Stomach smooth muscle (tissue), 2 donors: Measurements from ENCODE around the gene E2F4.

ENCODE experiments used
- H3K27ac ChIP-seq: one replicate; pipeline ENCODE4 v1.7.0; 2013; ENCODE audit warnings: mild to moderate bottlenecking, low read length, inconsistent platforms
- H3K27me3 ChIP-seq, 2 donors: one replicate each; pipeline ENCODE4 v1.7.0; 2013; ENCODE audit warnings: low read length in 2 of 2; ENCODE audit not compliant: insufficient read depth in 2 of 2, control insufficient read depth in 1 of 2
- H3K36me3 ChIP-seq, 2 donors: one replicate each; pipeline ENCODE4 v1.7.0; 2013; ENCODE audit warnings: low read length in 2 of 2; ENCODE audit not compliant: control insufficient read depth in 2 of 2, insufficient read depth in 2 of 2
- H3K4me1 ChIP-seq: one replicate; pipeline ENCODE4 v1.7.0; 2013; ENCODE audit warnings: low read length; ENCODE audit not compliant: control insufficient read depth, insufficient read depth
- H3K4me3 ChIP-seq, 2 donors: one replicate each; pipeline ENCODE4 v1.7.0; 2013; ENCODE audit warnings: low read length in 2 of 2
- H3K9ac ChIP-seq, 2 donors: one replicate each; pipeline ENCODE4 v1.7.0; 2013; ENCODE audit warnings: low read length in 2 of 2, mild to moderate bottlenecking in 1 of 2
- H3K9me3 ChIP-seq, 2 donors: one replicate each; pipeline ENCODE4 v1.7.0; 2013; ENCODE audit warnings: low read length in 2 of 2; ENCODE audit not compliant: control insufficient read depth in 2 of 2
- donor health status: healthy.
- donor health status: Pancreatic carcinoma.

The E2F4 gene

DNA sequence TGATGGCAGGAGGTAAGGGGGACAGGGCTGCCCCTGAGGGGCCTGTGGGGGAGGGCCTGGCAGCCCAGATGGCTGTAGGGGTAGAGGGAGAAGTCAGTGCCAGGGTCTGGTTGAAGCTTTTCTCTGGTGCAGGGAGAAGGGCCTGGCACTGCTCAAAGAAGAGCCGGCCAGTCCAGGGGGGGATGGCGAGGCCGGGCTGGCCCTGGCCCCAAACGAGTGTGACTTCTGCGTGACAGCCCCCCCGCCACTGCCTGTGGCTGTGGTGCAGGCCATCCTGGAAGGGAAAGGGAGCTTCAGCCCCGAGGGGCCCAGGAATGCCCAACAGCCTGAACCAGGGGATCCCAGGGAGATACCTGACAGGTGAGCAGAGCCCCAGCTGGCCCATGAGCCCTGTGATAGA lies 24.4 kb upstream of the E2F4 start:
- no peak overlapping the region for H3K9ac ChIP-seq
- H3K27me3 ChIP-seq: peaks cover 9 to 34% of the 10 kb centered on the region in 2 donors
- peak overlapping the region; percentile 18 for H3K27ac ChIP-seq

DNA sequence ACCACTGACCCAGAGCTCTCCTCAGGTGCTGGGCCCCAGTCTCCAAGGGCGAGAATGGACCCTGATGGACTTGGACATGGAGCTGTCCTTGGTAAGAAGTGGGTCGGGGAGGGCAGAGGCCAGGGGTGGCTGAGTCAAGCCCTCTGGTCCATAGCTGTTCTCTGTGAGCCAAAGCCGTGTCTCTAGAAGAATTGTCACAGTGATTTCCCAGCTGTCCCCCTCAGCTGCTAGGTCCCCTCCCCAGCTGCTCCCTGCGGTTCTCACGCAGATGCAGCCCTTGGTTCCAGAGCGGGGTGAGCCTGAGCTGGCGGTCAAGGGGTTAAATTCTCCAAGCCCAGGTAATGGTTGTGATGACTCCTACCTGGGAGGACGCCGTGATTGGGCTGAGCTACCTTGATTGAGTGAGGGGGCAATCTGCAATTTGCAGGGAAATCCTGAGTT lies 22.9 kb upstream of the E2F4 start:
- H3K27ac ChIP-seq: peak overlapping the region; percentile 97
- H3K9me3 ChIP-seq: no peaks in the 10 kb centered on the region
- peak overlapping the region in 1 of 2 donors; percentile 78 for H3K4me3 ChIP-seq
- H3K27me3 ChIP-seq: peaks cover 6 to 20% of the 10 kb centered on the region in 2 donors
- H3K9ac ChIP-seq: peak overlapping the region; percentile 41 to 78
- peaks cover 64% of the 10 kb centered on the region for H3K4me1 ChIP-seq
- H3K36me3 ChIP-seq: peaks cover 0 to 2% of the 10 kb centered on the region in 2 donors

More for the DNA sequence above, 24.4 kb upstream of the E2F4 start:
- H3K9me3 ChIP-seq: no peaks in the 10 kb centered on the region
- H3K36me3 ChIP-seq: peaks cover 0 to 2% of the 10 kb centered on the region in 2 donors
- no peak overlapping the region for H3K4me3 ChIP-seq
- H3K4me1 ChIP-seq: peaks cover 67% of the 10 kb centered on the region

DNA sequence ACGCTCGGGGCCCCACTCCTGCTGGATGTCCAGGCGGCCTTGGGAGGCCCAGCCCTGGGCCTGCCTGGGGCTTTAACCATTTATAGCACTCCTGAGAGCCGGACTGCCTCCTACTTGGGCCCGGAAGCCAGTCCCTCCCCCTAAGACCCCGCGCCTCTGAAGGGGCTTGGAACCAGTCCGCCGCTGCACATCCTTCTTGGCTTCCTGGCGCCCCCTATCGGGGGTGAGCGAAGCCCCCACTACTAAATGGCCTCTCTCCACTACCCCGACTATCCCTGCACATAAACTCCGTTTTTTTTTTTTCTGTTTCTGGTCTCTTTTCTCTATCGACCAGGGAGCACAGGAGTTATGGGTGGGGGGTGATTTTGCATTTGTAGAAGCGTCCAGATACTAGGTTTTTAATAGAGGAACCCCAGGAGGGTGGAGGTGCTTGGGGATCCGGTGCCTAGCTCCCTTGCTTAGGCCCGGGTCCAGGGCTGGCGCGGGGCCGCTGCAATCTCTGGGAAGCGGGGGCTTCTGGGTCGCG lies 22.2 kb upstream of the E2F4 start:
- H3K27ac ChIP-seq: peak overlapping the region; percentile 97
- peak overlapping the region; percentile 41 to 78 for H3K9ac ChIP-seq
- peak overlapping the region; percentile 52 to 78 for H3K4me3 ChIP-seq
- H3K36me3 ChIP-seq: peaks cover 0 to 2% of the 10 kb centered on the region in 2 donors
- peaks cover 6 to 14% of the 10 kb centered on the region in 2 donors for H3K27me3 ChIP-seq
- H3K4me1 ChIP-seq: peaks cover 66% of the 10 kb centered on the region
- H3K9me3 ChIP-seq: no peaks in the 10 kb centered on the region

DNA sequence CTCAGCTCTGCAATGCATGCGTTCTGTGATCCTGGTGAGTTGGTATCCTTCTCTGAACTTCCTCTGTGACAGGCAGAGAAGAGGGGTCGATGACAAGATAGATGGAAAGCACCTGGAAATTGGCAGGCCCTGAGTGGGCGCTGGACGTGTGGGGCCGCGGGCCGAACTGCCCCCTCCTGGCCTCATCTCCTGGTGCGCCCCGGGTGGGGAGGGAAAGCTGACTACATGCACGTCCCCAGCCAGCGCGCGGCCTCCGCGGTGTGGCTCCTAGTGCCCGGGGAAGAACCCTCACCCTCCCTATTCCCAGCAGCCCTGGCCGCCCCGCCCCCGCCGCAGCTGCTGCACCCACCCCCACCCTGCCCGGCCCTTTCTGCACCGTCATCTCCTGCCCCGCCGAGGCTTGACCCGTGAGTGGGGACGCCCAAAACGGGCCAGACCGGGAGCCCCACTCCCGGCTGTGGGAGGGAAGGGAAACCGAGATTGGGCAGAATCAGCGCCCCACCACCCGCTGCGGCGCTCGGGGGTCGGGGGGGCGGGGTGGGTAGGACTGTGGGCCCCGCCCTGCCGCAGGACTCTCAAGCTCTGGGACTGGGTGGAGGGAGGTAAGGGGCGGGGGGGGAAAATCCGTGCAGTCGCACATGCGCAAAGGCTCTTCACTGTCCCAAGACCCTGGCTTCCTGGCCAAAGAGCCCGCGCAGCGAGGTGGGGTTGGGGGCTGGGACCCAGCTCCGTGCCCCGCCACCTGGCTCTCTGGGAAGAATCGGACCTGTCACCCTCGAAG lies 21.6 kb upstream of the E2F4 start, which contains the start of gene NOL3:
Gene NOL3 (plus strand): TSS at position 371 of the 781 bp plus-strand sequence.
- H3K4me3 ChIP-seq: peak within 1 kb of the TSS; percentile 55 to 78
- no peaks in the 10 kb centered on the region for H3K9me3 ChIP-seq
- peaks cover under 1 to 8% of the 10 kb centered on the region in 2 donors for H3K27me3 ChIP-seq
- peaks cover 66% of the 10 kb centered on the region for H3K4me1 ChIP-seq
- peaks cover 0 to 5% of the 10 kb centered on the region in 2 donors for H3K36me3 ChIP-seq
- H3K9ac ChIP-seq: peak within 1 kb of the TSS; percentile 74 to 87
- H3K27ac ChIP-seq: peak within 1 kb of the TSS; percentile 97

DNA sequence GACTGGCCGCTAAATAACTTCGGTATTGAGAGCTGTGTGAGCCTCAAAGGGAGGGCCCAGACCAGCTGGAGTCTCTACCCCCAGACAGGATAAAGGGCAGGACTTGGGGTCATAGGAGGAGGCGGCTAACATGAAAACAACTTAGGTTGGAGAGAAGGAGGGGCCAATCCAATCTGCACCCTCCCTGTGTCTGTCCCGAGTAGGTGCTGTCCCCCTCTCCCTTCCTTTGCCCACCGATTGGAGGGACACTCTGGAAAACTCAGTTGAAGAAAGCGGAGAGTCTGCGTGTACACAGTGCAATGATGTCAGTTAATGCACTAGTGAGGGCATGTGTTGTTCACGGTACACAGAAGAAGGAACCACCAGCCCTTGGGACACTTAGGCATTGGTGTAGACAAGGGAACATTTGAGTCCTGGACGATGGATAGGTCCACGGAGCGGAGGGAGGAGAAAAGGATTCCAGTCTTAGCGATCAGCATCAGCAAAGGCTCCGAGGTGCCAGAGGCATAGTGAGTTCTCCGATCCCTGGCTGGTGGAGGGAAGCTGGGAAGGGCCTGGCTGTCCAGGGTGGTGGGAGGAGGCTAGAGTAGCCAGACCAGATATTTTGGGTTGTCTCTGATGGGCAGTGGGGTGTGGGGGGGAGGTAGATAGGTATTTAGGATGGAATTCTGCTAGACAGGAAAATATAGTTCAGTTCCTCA lies 20.9 kb upstream of the E2F4 start:
- peak overlapping the region; percentile 97 for H3K27ac ChIP-seq
- peaks cover 65% of the 10 kb centered on the region for H3K4me1 ChIP-seq
- H3K9me3 ChIP-seq: no peaks in the 10 kb centered on the region
- peaks cover 0 to 3% of the 10 kb centered on the region in 2 donors for H3K27me3 ChIP-seq
- peak overlapping the region; percentile 55 to 78 for H3K4me3 ChIP-seq
- H3K9ac ChIP-seq: peak overlapping the region; percentile 74 to 87
- H3K36me3 ChIP-seq: peaks cover 0 to 5% of the 10 kb centered on the region in 2 donors

DNA sequence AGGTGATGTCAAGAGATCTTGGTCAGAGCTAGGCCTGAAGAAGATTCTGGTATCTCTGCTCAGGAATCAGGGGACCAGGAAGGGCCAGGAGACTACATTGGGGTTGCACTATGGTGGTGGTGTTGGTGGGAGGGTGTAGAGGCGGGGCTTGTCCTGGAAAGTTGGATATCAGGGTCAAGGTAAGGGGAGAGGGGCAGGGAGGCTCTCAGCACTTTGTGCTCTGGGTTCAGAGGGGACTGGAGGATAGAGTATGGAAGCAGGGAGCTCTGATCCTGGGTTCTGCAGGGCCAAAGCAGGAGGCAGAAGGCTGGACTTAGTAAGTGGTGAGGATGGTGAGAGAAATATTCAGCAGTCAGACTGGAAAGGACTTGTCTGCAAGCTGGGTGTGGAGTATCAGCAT lies 18.6 kb upstream of the E2F4 start:
- Histone ChIP-seq H3K27me3 (no peaks in the 10 kb centered on the region), H3K36me3 (peaks cover 0 to 2% of the 10 kb centered on the region in 2 donors), H3K4me3 (peak overlapping the region; percentile 57 to 76), H3K9me3 (no peaks in the 10 kb centered on the region), H3K27ac (peak overlapping the region; percentile 96), H3K9ac (peak overlapping the region; percentile 53 to 88), H3K4me1 (peaks cover 74% of the 10 kb centered on the region)

DNA sequence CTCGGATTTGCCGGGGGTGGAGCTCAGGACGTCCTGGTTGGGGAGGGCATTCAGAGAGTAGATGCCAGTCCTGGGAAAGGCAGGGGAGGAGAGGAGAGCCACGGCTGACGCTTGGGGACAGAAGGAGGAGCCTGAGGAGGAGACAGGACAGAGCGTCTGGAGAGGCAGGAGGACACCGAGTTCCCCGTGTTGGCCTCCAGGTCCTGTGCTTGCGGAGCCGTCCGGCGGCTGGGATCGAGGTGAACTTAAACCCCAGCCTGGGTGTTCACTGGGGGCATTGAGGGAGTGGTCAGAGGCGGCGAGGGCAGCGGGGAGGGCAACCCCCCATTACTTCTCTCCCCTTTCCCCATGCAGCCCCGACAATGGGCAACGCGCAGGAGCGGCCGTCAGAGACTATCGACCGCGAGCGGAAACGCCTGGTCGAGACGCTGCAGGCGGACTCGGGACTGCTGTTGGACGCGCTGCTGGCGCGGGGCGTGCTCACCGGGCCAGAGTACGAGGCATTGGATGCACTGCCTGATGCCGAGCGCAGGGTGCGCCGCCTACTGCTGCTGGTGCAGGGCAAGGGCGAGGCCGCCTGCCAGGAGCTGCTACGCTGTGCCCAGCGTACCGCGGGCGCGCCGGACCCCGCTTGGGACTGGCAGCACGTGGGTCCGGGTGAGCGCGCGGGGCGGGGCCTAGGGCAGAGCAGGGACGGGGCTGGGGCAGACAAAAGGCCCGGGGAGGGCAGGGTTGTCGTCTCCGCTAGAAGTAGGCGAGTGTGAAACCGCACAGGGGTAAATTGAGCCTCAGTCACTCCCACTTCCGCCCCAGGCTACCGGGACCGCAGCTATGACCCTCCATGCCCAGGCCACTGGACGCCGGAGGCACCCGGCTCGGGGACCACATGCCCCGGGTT lies 17.9 kb upstream of the E2F4 start:
- Histone ChIP-seq H3K27ac (peak overlapping the region; percentile 96), H3K36me3 (peaks cover 0 to 2% of the 10 kb centered on the region in 2 donors), H3K4me1 (peaks cover 75% of the 10 kb centered on the region), H3K27me3 (no peaks in the 10 kb centered on the region), H3K4me3 (peak overlapping the region; percentile 57 to 76), H3K9me3 (no peaks in the 10 kb centered on the region), H3K9ac (peak overlapping the region; percentile 53 to 88)

DNA sequence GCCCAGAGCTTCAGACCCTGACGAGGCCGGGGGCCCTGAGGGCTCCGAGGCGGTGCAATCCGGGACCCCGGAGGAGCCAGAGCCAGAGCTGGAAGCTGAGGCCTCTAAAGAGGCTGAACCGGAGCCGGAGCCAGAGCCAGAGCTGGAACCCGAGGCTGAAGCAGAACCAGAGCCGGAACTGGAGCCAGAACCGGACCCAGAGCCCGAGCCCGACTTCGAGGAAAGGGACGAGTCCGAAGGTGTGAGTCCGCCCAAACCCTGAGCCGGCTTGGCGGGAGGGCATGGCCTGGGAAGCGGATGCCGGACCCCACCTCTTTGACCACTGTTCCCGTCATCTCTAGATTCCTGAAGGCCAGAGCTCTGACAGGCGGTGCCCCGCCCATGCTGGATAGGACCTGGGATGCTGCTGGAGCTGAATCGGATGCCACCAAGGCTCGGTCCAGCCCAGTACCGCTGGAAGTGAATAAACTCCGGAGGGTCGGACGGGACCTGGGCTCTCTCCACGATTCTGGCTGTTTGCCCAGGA lies 17.2 kb upstream of the E2F4 start:
- Histone ChIP-seq H3K9me3 (no peaks in the 10 kb centered on the region), H3K27me3 (no peaks in the 10 kb centered on the region), H3K27ac (peak overlapping the region; percentile 96), H3K36me3 (peaks cover 0 to 2% of the 10 kb centered on the region in 2 donors), H3K4me1 (peaks cover 68% of the 10 kb centered on the region), H3K4me3 (peak overlapping the region; percentile 57 to 76), H3K9ac (peak overlapping the region; percentile 46 to 73)

DNA sequence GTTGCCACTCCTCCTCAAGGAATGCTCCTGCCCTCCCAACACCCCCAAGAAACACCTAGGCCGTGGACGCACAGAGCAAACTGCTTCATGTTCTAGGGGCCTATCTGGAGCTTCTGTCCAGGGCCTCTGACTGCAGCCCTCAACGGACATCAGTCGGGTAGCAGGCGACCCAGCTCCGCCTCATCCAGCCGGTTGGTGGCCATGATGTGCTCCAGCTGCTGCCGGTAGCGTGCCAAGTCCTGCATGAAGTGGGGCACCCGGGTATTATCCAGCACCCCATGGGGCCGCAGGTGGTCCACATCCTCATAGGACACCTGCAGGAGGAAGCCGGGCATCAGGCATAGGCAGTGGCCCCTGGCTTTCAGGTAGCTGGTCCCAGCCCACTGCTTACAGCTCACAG lies 15.3 kb upstream of the E2F4 start:
- no peaks in the 10 kb centered on the region for H3K9me3 ChIP-seq
- H3K4me1 ChIP-seq: peaks cover 57% of the 10 kb centered on the region
- H3K27me3 ChIP-seq: no peaks in the 10 kb centered on the region
- no peak overlapping the region for H3K27ac ChIP-seq
- peaks cover 0 to 2% of the 10 kb centered on the region in 2 donors for H3K36me3 ChIP-seq
- no peak overlapping the region for H3K4me3 ChIP-seq
- no peak overlapping the region for H3K9ac ChIP-seq
